GM21423 (cell line): ENCODE data around the gene SPEG.

Source experiments
- ATAC-seq: cut with Tn5 transposase; IDR thresholded peaks from one replicate; pipeline ENCODE4 v1.9.1; 2021; ENCODE audit warnings: mild to moderate bottlenecking, moderate library complexity; ENCODE audit not compliant: unreplicated experiment

SPEG gene

DNA sequence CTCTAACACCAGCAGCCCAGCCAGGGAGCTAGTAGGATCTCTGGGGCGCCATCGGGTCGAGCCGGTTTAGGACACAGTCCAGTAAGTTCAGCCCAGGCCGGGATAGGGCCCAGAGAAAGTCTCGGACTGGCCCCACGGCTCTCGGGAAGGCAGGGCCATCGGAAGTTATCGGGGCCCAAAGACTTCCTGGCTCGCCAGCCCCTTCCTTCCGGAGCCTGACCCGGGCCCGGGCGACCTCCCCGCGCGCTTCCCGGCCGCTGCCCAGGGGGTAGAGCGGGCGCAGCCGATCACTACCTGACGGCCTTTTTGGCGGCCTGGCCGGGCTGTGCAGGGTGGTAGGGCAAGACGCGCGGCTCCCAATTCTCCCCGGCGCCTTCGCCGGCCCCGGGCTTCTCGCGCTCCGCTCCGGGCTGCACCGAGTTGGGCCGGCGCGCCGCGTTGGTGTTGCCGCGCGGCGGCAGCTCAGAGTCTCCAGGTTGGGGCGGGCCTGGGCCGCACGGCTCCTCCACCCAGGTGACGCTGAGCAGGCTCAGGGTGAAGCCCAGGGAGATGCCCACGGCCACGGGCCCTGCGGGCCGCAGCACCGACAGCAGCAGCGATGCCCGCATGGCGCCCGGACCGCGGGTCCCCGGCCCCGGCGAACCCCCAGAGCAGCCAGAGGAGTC lies 108.4 kb downstream of the SPEG start:
- peak; percentile 34 for ATAC-seq

DNA sequence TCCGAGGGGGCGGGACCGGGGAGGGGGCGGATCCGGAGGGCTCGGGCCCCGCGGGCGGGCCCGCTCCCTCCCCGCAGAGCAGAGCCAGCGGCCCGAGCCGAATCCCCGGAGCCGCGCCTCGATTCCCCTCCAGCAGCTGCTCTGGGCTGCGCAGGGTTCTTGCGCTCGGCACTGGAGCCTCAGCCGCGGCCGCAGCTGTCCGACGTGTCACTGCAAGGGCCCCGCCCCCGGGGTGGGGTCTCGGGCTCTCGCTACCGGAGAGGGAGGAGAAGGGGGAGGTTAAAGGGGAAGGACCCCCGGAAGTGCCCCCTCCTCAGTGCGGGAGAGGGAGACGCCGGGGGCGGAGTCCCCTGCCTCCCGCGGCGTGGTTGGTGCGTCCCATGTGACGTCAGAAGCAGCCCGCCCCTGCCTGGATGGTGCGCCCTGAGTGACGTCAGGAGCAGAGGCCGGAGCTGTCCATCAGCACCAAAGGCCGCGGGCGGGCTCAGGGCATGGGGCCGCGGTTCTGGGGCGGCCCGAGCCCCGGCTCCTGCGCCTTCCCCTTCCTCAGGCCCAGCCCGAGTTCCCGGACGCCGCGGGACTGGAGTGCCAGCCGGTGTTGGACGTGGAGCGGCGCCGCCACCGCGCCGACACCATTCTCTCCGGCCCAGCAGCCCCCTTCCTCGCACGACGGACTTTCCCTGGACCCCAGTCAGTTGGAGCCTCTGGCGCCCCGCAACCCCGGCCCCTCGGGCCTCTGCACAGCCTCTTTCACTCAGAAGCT lies 109.1 kb downstream of the SPEG start, which contains the start of the genes CHPF and TMEM198:
Gene CHPF (minus strand): TSS at position 214 of the 763 bp plus-strand sequence. CDS start 271 bp downstream, outside the sequence.
Gene TMEM198 (plus strand): TSS at position 433 of the 763 bp plus-strand sequence. CDS start 700 bp downstream, outside the sequence.
- peak; percentile 74 for ATAC-seq

DNA sequence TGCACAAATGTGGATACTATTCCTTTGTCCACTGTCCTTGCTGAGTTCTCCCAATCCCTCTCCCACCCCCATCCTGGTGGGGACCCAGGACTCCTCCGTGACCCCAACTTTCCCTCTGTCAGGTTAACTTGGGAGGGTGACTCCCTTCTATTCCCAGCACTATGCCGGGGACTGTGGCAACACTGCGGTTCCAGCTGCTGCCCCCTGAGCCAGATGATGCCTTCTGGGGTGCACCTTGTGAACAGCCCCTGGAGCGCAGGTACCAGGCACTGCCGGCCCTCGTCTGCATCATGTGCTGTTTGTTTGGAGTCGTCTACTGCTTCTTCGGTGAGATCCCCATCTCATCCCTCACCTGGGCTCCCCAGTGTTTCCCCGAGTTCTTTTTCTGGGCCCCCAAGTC lies 109.9 kb downstream of the SPEG start:
- no peak for ATAC-seq

DNA sequence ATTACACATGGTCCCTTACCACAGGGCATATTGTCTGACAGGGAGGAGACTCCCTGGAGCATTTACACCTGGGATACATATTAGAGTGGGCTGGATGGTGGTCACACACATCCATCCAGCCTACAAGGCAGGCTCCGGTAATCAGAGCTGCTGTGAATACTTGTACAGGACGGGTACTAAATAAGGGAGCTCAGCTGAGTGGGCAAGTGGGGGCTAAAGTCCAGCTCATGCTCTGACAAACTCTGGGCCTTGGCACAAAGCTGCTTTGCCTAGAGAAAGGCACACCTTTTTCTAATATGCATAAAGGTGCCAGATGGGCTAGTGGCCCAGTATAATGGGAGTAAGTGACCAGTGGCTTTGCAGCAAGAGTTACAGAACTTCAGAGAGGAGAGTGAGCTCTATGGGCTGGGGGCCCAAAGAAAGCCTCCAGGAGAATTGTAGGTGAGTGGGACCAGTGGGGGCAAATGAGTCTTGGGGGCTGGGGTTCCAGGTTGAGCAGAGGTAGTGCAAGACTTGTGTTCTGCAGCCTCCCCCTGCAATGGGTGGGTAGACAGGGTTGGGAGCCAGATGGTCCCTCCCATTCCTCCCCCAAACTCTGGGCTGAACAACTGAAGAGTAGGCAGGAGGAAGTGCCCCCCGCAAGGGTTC lies 110.8 kb downstream of the SPEG start:
- no peak for ATAC-seq

DNA sequence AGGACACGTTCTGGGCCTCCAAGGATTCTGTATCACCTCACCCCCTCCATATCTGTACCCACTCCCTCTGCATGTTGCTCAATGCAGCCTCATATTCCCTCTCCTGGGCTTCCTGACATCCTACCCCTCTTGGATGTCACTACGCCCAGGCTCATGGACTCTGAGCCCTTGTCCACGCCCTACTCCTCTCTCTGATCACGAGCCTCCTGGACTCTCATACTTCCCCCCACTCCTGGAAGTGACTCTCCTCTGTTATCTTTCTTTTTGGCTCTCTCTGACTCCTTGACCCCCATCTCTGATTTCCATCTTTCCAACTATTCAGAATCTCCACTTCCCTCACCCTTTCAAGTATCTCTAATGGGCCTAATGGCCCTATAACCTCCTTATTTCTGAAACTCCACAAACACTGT lies 111.3 kb downstream of the SPEG start:
- no peak for ATAC-seq

DNA sequence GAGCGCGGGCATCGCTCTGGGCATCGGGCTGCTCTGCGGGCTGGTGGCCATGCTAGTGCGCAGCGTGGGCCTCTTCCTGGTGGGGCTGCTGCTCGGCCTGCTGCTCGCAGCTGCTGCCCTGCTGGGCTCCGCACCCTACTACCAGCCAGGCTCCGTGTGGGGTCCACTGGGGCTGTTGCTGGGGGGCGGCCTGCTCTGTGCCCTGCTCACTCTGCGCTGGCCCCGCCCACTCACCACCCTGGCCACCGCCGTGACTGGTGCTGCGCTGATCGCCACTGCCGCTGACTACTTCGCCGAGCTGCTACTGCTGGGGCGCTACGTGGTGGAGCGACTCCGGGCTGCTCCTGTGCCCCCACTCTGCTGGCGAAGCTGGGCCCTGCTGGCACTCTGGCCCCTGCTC lies 113.0 kb downstream of the SPEG start:
- ATAC-seq: no peak
